ENCODE results near the gene LRRTM1. TPM values are rescaled to one million over a fixed set of nuclear protein-coding genes. Genes with fewer than 3 reads are reported as not detected.

The LRRTM1 gene
- 0.07 TPM in 1 of 2 replicates, not detected in the other for total RNA-seq (2014; rRNA removed; shearing (Covaris generic))

GRCh38 chr2:80303909-80304837, at the start of gene LRRTM1:
TSS of gene LRRTM1 (minus strand) at chr2:80304752. CDS start at chr2:80303819, 933 bp downstream.
- DNase-seq (ENCODE audit: low spot score), result no peak
- in situ Hi-C loops (cut with HindIII; ENCODE audit: low sequenced_read_pairs), result no loop called here

- DNase-seq (ENCODE audit: low spot score), result no peak
- in situ Hi-C loops (cut with HindIII; ENCODE audit: low sequenced_read_pairs), result no loop called here
These were observed 46.7 kb upstream of the LRRTM1 start for GRCh38 chr2:80351231-80351630.

GRCh38 chr2:80348953-80349352, 44.4 kb upstream of the LRRTM1 start:
- in situ Hi-C loops (cut with HindIII; ENCODE audit: low sequenced_read_pairs), result no loop called here
- DNase-seq (ENCODE audit: low spot score), result no peak

GRCh38 chr2:80348078-80348477, 43.5 kb upstream of the LRRTM1 start:
- DNase-seq (ENCODE audit: low spot score), result no peak
- in situ Hi-C loops (cut with HindIII; ENCODE audit: low sequenced_read_pairs), result no loop called here

GRCh38 chr2:80340022-80340421, 35.5 kb upstream of the LRRTM1 start:
- no peak for DNase-seq (ENCODE audit: low spot score)
- in situ Hi-C loops (cut with HindIII; ENCODE audit: low sequenced_read_pairs), result no loop called here

GRCh38 chr2:80338794-80339193, 34.2 kb upstream of the LRRTM1 start:
- no peak for DNase-seq (ENCODE audit: low spot score)
- in situ Hi-C loops (cut with HindIII; ENCODE audit: low sequenced_read_pairs), result no loop called here

- in situ Hi-C loops (cut with HindIII; ENCODE audit: low sequenced_read_pairs), result no loop called here
- DNase-seq (ENCODE audit: low spot score), result peak; percentile 76
These were observed 30.9 kb upstream of the LRRTM1 start for GRCh38 chr2:80335411-80335810.

GRCh38 chr2:80333886-80334285, 29.3 kb upstream of the LRRTM1 start:
- DNase-seq (ENCODE audit: low spot score), result no peak
- in situ Hi-C loops (cut with HindIII; ENCODE audit: low sequenced_read_pairs), result no loop called here

- no peak for DNase-seq (ENCODE audit: low spot score)
- in situ Hi-C loops (cut with HindIII; ENCODE audit: low sequenced_read_pairs), result no loop called here
These were observed 26.2 kb upstream of the LRRTM1 start for GRCh38 chr2:80330527-80331450.

GRCh38 chr2:80329491-80329890, 24.9 kb upstream of the LRRTM1 start:
- in situ Hi-C loops (cut with HindIII; ENCODE audit: low sequenced_read_pairs), result no loop called here
- DNase-seq (ENCODE audit: low spot score), result no peak

GRCh38 chr2:80328159-80328571, 23.6 kb upstream of the LRRTM1 start:
- no peak for DNase-seq (ENCODE audit: low spot score)
- in situ Hi-C loops (cut with HindIII; ENCODE audit: low sequenced_read_pairs), result no loop called here

- DNase-seq (ENCODE audit: low spot score), result no peak
- in situ Hi-C loops (cut with HindIII; ENCODE audit: low sequenced_read_pairs), result no loop called here
These were observed 22.3 kb upstream of the LRRTM1 start for GRCh38 chr2:80326861-80327260.

- in situ Hi-C loops (cut with HindIII; ENCODE audit: low sequenced_read_pairs), result no loop called here
- DNase-seq (ENCODE audit: low spot score), result peak; percentile 47
These were observed 21.7 kb upstream of the LRRTM1 start for GRCh38 chr2:80326214-80326613.

- in situ Hi-C loops (cut with HindIII; ENCODE audit: low sequenced_read_pairs), result no loop called here
- no peak for DNase-seq (ENCODE audit: low spot score)
These were observed 20.0 kb upstream of the LRRTM1 start for GRCh38 chr2:80324525-80324924.

- in situ Hi-C loops (cut with HindIII; ENCODE audit: low sequenced_read_pairs), result no loop called here
- no peak for DNase-seq (ENCODE audit: low spot score)
These were observed 19.1 kb upstream of the LRRTM1 start for GRCh38 chr2:80323610-80324009.

- in situ Hi-C loops (cut with HindIII; ENCODE audit: low sequenced_read_pairs), result no loop called here
- DNase-seq (ENCODE audit: low spot score), result no peak
These were observed 18.4 kb upstream of the LRRTM1 start for GRCh38 chr2:80322958-80323357.

GRCh38 chr2:80322311-80322920, 17.9 kb upstream of the LRRTM1 start:
- no peak for DNase-seq (ENCODE audit: low spot score)

GRCh38 chr2:80312282-80312839, 7.8 kb upstream of the LRRTM1 start:
- DNase-seq (ENCODE audit: low spot score), result no peak
- in situ Hi-C loops (cut with HindIII; ENCODE audit: low sequenced_read_pairs), result no loop called here

More at GRCh38 chr2:80322311-80322920, 17.9 kb upstream of the LRRTM1 start:
- in situ Hi-C loops (cut with HindIII; ENCODE audit: low sequenced_read_pairs), result no loop called here

- in situ Hi-C loops (cut with HindIII; ENCODE audit: low sequenced_read_pairs), result no loop called here
- DNase-seq (ENCODE audit: low spot score), result no peak
These were observed 6.8 kb upstream of the LRRTM1 start for GRCh38 chr2:80311304-80311703.
